Cerebellar nuclear complex (tissue), 1 donor: ENCODE results near the gene FAM181A.

Experiments used
- DNase-seq, 2 experiments: peaks; one replicate each; lab custom pipeline; 2025; lab: John Stamatoyannopoulos, UW

Gene FAM181A

DNA sequence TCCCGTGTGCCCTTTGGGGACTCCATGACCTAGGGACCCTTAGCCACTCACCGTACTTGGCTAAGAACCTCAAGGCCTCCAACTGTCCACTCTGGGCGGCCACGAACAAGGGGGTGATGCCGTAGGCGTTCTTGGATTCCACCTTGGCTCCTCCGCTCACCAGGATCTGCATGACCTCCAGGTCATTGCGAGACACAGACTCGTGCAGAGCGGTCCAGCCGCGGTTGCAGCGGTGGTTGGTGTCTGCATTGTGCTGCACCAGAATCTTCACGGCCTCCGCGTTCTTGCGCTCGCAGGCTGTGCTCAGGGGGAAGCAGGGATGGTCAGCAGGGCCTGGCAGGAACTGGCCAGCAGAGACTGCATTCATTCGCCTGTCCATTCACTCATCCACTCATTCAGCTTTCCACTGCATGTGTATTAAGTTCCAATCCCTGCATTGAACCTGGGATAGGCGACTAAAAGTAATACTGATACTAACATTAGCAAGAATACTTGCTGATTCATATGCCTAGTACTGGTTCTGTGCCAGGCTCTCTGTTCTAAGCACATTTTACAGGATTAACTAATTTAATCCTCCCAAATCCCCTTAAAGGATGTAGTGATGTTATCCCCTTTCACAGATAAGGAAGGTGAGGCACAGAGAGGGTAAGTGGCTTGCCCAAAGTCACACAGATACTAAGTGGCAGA lies 23.9 kb downstream of the FAM181A start:
- DNase-seq = no peak

GRCh38 chr14:93951635-93952540 lies 24.7 kb downstream of the FAM181A start:
- DNase-seq = no peak

- no peak for DNase-seq
These were observed 25.7 kb downstream of the FAM181A start for GRCh38 chr14:93952829-93953228.

DNA sequence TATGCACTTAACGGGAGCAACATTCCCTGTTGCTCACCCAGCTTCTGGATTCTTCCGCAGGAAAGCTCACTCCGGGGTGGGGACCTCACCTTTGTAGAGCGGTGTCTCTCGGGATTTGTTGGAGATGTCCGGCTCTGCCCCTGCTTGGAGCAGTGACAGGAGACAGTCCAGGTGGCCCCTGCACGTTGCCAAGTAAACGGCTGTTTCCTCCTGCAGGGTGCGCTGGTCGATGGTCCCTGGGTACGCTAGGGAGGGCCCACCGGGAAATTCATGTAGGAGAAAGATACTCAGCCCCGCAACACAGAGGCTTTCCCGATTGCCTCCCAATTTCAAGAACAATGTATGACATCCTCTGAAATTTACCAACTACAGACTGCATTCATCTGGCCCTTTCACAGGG lies 26.1 kb downstream of the FAM181A start:
- no peak for DNase-seq

DNA sequence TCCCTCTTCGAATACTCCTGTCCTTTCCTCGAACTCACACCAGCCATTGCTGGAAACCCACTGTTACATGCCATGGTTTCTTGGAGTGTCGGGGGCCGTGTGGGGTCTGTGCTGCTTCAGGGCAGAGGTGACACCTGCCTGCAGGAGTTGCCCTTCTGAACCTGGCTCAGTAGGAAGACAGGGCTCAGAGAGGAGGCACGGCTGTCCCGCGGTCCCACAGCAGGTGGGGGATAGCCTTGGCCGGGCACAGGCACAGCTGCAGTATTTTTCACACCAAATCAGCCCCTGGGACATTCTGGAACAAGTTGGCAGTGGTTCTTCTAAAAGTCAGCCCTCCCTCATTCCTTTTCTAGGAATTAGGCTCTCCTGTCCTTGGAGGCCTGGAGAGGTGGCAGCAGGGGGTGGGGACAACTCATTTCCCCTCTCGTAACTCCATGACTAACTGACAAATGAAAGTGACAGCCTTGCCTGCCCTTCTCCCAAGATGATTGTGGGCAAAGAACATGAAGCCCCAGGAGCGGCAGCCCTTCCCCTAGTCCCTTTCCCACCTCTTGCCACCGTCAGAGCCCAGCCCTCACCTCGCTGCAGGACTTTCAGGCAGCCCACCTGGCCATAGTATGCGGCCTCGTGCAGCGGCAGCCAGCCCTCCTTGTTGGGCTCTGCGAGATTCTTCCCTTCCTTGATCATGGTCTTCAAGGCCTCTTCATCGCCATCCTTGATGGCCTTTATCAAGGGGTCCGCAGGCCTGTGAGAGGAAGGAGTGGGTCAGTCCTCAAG lies 26.8 kb downstream of the FAM181A start:
- DNase-seq = no peak

- DNase-seq = no peak
These were observed 27.3 kb downstream of the FAM181A start for GRCh38 chr14:93954516-93954830.

DNA sequence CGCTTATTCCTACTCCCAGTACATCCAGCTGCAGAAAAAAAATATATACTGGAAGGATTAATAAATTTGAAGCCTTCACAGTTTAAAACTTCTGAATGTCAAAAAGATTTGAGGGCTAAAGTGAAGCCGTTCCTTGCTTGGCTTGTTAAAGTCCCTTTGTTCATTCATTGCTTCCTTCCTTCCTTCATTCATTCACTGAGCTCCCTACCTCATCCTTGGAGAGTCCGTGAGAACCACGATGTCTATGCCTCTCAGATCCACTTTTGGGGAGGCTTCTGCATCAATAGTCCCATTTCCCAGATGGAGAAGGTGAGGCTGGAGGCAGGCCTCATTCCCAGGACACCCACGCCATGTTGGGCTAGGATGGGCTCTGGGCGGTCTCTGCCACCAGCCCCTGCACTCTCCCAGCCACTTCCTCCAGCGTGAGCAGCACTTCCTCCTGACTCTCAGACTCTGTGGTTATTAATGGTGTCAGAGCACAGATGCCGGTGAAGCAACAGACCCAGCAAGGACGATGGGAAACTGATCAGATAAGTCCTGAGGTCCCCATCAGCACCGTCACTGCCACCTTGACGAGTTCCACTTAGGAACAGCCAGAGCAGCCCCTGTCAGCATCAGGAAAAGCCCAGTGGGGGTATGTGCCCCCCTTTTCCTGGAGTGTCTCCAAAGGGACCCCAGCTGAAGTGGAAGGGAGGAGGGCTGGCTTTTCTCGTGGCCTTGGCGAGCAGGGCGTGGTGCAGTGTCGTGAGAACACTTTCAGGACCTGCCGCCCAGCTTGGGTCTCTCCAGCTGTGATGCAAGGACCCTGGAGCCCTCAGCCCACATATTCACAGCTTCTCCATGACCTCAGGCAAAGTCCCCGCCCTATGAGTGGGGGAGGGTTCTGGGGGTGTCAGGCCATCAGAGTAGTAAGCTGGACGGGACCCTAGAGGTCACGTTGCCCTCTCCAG lies 28.0 kb downstream of the FAM181A start:
- no peak for DNase-seq

- no peak for DNase-seq
These were observed 28.8 kb downstream of the FAM181A start for GRCh38 chr14:93955850-93956481.

DNA sequence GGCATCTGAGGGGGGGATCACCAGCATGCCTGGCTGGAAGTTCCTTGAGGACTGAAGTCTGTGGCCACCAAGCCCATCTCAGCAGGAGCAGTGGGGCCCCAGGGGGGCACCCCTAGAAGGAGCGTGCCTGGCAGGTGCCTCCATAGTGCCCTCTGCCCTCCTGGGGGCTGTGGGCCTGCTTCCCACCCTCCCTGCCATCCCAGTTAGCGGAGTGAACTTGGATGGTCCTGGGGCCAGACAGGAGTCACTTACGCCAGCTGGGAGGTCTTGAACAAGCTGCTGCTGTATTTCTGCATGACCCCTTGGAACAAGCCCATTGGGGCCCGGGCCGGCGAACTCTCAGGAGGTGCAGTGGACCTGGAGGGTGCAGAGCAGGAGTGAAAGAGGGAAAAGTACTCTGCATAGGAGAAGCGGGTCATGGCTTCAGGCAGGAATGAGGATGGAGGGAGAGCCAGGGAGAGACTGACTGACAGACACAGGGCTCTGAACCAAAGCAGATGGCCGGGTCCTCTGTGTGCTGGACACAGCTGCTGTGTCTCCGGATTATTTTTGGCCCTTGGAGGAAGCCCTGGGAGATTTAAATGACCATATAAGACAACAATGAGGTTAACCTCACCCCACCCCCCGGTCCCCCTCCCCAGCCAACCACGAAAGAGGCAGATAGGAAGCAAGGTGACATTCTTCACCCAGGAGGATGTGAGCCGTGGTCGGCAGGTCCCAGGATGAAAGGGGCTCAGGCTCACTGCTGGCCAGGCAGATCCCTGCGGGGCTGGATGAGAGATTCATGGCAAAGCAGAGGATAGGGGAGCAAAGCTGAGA lies 29.6 kb downstream of the FAM181A start:
- DNase-seq = no peak

DNA sequence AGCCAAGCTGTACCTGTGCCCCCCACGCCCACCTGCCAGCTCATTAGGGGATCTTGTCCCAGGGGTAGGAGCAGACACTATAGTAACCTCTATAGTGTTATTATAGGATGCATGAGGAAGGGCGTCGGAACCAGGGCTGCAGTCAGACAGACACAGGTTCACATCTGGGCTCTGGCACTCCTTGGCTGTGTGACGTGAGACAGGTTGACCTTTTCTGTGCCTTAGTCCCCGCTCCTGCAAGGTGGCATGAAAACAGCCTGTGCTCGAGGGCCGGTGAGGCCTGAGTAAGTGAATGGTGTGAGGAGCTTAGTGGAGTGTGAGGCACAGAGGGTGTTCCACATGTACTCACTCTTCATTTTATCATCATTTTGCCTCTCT lies 30.2 kb downstream of the FAM181A start:
- no peak for DNase-seq

- DNase-seq = no peak
These were observed 30.8 kb downstream of the FAM181A start for GRCh38 chr14:93957751-93958566.

DNA sequence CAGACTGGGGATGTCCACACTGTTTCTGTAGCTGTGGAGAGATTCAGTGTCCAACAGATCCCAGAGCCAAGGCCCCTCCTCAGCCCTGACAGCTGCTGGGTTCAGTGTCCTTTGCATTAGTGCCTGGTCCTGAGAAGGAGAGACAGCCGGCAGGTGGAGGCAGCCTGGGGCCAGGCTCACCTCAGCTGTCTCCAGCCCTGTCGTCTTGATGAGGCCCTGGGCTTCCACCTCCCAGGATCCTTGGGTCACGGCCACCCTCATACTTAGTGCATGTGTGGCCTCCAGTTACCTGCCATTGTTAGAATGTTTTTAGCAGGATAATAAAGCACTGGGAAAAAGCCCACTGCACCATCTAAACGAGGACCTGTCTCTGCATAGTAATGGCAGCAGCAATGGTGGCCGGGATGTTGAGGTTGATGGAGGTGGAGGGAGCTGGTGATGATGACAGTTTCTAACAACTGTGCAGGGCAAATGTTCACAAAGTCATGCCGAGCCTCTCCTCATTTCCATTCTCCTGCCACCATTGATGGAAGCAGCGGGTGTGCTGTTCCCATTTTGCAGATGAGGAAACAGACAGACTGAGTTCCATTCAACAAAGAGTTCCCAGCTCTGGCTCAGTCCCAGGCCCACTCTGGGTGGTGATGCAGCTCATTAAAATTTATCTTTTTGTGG lies 31.6 kb downstream of the FAM181A start:
- DNase-seq = no peak

DNA sequence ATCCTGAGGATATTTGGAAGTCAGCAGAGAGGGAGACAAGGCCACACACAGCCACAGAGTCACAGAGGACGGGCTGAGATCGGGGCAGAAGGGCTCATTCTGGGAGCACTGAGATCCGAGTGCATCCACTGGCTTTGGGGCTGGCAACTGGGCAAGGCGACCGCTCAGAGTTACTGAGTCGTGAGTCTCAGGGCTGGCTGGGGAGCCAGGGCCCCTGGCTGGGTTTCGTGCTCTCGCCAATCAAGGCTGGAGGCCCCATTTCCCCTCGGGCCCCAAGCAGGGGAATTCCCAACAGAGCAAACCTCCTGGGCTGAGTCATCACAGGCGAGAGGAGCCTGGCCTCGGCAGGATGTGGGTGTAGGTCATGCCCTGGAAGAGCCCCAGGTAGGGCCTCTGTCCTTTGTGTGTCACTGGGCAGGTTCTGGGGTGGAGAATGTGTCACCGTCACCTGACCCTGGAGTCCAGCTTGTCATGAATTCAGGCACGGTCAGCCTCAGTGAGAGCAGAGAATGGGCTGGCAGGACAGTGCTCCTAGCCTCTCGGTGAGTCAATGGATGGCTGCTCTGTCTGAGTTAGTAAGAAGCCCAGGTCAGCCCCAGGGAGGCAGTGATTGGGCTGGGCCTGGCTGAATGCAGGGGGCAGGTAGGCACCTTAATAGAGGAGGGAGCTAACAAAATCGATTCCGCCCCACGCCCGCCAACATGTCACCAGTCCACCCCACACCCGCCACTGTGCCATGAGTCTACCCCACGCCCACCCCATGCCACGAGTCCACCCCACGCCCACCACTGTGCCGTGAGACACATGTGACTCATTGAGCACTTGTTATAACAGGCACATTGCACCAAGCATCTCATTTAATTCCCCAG lies 32.3 kb downstream of the FAM181A start:
- no peak for DNase-seq

GRCh38 chr14:93960108-93960475 lies 32.9 kb downstream of the FAM181A start:
- DNase-seq = no peak

DNA sequence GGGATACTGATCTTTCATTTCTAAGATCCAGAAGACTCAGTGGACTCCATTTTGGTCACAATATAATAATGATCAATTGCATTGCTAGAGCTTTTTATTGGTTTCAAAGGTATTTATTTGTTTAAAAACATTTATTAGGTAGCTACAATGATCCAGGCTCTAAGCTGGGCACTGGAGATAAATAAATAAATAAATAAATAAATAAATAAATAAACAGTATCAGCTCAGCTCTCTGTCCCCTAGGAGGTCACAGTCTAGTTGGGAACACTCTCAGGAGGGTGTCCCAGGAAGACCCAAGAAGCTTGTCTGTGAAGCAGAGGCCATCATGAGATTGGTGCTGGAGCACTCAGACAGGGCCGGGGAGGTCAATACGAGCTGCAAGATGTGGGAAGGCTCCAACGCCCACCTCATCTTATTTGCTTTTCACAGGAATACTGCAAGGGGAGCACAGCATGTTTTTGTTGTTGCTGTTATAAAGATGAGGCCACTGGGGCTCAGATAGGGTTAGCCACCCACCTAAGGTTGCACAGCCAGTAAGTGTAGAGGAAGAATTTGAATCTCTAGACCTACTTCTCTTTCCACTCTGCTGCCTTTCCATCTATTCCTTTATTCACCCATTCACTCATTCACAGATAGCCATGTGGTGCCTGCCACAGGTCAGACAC lies 33.8 kb downstream of the FAM181A start:
- DNase-seq = no peak

DNA sequence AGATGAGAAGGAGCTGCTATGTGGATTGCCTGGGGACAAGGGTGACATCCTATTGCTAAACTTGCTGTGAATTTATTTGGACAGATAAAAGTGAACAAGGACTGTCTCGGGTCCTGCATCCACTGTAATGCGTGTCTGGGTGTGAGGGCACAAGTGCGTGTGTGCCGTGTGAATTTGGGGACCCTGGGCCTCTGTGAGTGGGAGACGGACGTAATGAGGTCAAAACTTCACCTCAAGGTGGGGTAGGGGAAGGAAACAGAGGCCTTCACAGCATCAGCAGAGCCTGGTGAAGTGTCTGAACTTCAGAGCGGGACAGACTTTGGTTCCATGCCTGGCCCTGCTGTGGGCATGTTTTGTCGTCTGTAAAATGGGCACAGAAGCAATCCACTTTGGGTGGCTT lies 34.5 kb downstream of the FAM181A start:
- no peak for DNase-seq
